K562 (cell line): ENCODE measurements around the gene EBI3. TPM values are rescaled to one million over a fixed set of nuclear protein-coding genes. Genes with fewer than 3 reads are reported as not detected.

Source experiments
- ASH1L ChIP-seq: fragments of 450-650 bp; IDR thresholded peaks from 2 replicates; pipeline ENCODE4 v1.6.1; 2018; ENCODE audit warnings: borderline replicate concordance, mild to moderate bottlenecking, low read depth; ENCODE audit not compliant: partially characterized antibody
- BRF1 ChIP-seq: IDR thresholded peaks from 3 replicates; pipeline ENCODE4 v1.6.1; 2011; ENCODE audit warnings: borderline replicate concordance, mild to moderate bottlenecking; ENCODE audit not compliant: insufficient read length; ENCODE audit errors: extremely low read depth
- E2F3 ChIP-seq: fragments of 250-450 bp; sonication (Bioruptor Pico); IDR thresholded peaks from 2 replicates; pipeline ENCODE4 v1.4.0; 2020; ENCODE audit warnings: mild to moderate bottlenecking
- HNRNPL ChIP-seq: fragments of 200-400 bp; formaldehyde crosslinking; IDR thresholded peaks from 2 replicates; pipeline ENCODE4 v1.6.1; 2017; ENCODE audit warnings: low read depth, mild to moderate bottlenecking, low read length
- KAT2B ChIP-seq: IDR thresholded peaks from one replicate; pipeline ENCODE4 v1.6.1; 2012; ENCODE audit warnings: low read depth, mild to moderate bottlenecking, control low read depth, inconsistent platforms, low read length, moderate library complexity
- KDM2B ChIP-seq: fragments of 250-450 bp; sonication (Bioruptor Pico); IDR thresholded peaks from 2 replicates; pipeline ENCODE4 v1.8.0; 2021; ENCODE audit warnings: mild to moderate bottlenecking, moderate library complexity
- MEF2D ChIP-seq: conservative IDR thresholded peaks from 2 replicates; pipeline ENCODE4 v1.6.1; 2016; ENCODE audit warnings: low read depth, missing genetic modification characterization, missing compliant biosample characterization
- RCOR1 ChIP-seq, 2 experiments: IDR thresholded peaks; 2 replicates each; pipeline ENCODE4 v1.6.1; 2012; ENCODE audit warnings: low read depth in 2 of 2, low read length in 2 of 2, borderline replicate concordance in 1 of 2, improper control_type of control experiment in 1 of 2
- TSC22D4 ChIP-seq: fragments of 450-650 bp; IDR thresholded peaks from 2 replicates; pipeline ENCODE4 v1.6.1; 2016; ENCODE audit warnings: missing genetic modification characterization, missing biosample characterization, control low read depth
- UBTF ChIP-seq, 2 experiments: IDR thresholded peaks; 2 replicates each; pipeline ENCODE4 v1.6.1; 2012; ENCODE audit warnings: improper control_type of control experiment in 2 of 2, low read depth in 2 of 2, low read length in 2 of 2, borderline replicate concordance in 1 of 2
- ZNF232 ChIP-seq: sonication (generic); formaldehyde crosslinking; IDR thresholded peaks from 2 replicates; pipeline ENCODE4 v1.8.0; 2022; ENCODE audit warnings: mild to moderate bottlenecking, missing genetic modification reagents
- ZNF444 ChIP-seq: fragments of 250-450 bp; sonication (Bioruptor Pico); IDR thresholded peaks from 2 replicates; pipeline ENCODE4 v1.4.0; 2020; ENCODE audit warnings: mild to moderate bottlenecking, moderate library complexity
- ZNF717 ChIP-seq: fragments of 250-450 bp; sonication (Bioruptor Pico); IDR thresholded peaks from 2 replicates; pipeline ENCODE4 v1.5.0; 2021
- polyA plus RNA-seq, 8 experiments: library from polyadenylated mRNA; depleted of rRNA in 4 of 8; stranded (reverse) in 5 of 8; unstranded in 3 of 8; fragments of >200 nt; fragmentation: Nextera tagmentation in 2 of 8; fragmentation: Illumina TruSeq in 1 of 8; extraction: Ambion mirVana in 2 of 8; extraction: Trizol in 1 of 8; gene quantifications; 2 replicates each; pipeline versions ENCODE4 v1.2.1 to v1.2.3, GENCODE V29; 2011 to 2014; ENCODE audit warnings: inconsistent platforms in 1 of 8, missing spikeins in 1 of 8
- total RNA-seq, 7 experiments: library from RNA; depleted of rRNA in 6 of 7; stranded (reverse); fragments of >200 nt in 6 of 7; fragmentation: Illumina TruSeq in 2 of 7; extraction: Trizol in 2 of 7; gene quantifications; 2 replicates each; pipeline versions ENCODE4 v1.2.1 to v1.2.3, GENCODE V29; 2011 to 2021; ENCODE audit warnings: low replicate concordance in 1 of 7
- TF ChIP-seq, protein P1 (sequence below): fragments of 450-650 bp; IDR thresholded peaks from 2 replicates; pipeline ENCODE4 v1.7.1; 2018; ENCODE audit warnings: mild to moderate bottlenecking, low read depth; ENCODE audit not compliant: partially characterized antibody
- TF ChIP-seq, protein P2 (sequence below): sonication (generic); formaldehyde crosslinking; IDR thresholded peaks from 2 replicates; pipeline ENCODE4 v1.8.1; 2022; ENCODE audit warnings: missing genetic modification reagents
- TF ChIP-seq, protein P3 (sequence below): fragments of 200-800 bp; sonication (Bioruptor generic); IDR thresholded peaks from 2 replicates; pipeline ENCODE4 v1.6.1; 2017; ENCODE audit warnings: missing genetic modification characterization, missing compliant biosample characterization

Gene EBI3
- total and polyA plus RNA-seq, 9 of the 15 experiments (the other 6 are each of a cell fraction or from before 2014, with no cell fraction given), result 0.08 to 0.35 (median 0.22) TPM; not detected in 6

- no peak for TF ChIP-seq ASH1L
- 0 out of 4 replicates have a peak, but pooled peaks of 1 of the 2 experiments have one; percentile 24 for TF ChIP-seq RCOR1 (IDR thresholded peaks at IDR 0.05; ENCODE audit: borderline replicate concordance in 1 of 2, low read depth in 2 of 2, low read length in 2 of 2)
- TF ChIP-seq KAT2B, result no peak
- TF ChIP-seq, protein P1, sequence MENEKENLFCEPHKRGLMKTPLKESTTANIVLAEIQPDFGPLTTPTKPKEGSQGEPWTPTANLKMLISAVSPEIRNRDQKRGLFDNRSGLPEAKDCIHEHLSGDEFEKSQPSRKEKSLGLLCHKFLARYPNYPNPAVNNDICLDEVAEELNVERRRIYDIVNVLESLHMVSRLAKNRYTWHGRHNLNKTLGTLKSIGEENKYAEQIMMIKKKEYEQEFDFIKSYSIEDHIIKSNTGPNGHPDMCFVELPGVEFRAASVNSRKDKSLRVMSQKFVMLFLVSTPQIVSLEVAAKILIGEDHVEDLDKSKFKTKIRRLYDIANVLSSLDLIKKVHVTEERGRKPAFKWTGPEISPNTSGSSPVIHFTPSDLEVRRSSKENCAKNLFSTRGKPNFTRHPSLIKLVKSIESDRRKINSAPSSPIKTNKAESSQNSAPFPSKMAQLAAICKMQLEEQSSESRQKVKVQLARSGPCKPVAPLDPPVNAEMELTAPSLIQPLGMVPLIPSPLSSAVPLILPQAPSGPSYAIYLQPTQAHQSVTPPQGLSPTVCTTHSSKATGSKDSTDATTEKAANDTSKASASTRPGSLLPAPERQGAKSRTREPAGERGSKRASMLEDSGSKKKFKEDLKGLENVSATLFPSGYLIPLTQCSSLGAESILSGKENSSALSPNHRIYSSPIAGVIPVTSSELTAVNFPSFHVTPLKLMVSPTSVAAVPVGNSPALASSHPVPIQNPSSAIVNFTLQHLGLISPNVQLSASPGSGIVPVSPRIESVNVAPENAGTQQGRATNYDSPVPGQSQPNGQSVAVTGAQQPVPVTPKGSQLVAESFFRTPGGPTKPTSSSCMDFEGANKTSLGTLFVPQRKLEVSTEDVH, result no peak
- no peak for TF ChIP-seq MEF2D
- TF ChIP-seq TSC22D4, result no peak
- no peak for TF ChIP-seq KDM2B
- TF ChIP-seq, protein P2, sequence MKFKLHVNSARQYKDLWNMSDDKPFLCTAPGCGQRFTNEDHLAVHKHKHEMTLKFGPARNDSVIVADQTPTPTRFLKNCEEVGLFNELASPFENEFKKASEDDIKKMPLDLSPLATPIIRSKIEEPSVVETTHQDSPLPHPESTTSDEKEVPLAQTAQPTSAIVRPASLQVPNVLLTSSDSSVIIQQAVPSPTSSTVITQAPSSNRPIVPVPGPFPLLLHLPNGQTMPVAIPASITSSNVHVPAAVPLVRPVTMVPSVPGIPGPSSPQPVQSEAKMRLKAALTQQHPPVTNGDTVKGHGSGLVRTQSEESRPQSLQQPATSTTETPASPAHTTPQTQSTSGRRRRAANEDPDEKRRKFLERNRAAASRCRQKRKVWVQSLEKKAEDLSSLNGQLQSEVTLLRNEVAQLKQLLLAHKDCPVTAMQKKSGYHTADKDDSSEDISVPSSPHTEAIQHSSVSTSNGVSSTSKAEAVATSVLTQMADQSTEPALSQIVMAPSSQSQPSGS (CRISPR knock-in tag), result no peak
- TF ChIP-seq ZNF444 (CRISPR knock-in tag), result no peak
- TF ChIP-seq HNRNPL, result no peak
- TF ChIP-seq E2F3, result no peak
- TF ChIP-seq BRF1, result no peak
- no peak for TF ChIP-seq UBTF (IDR thresholded peaks at IDR 0.05; ENCODE audit: borderline replicate concordance in 1 of 2, low read depth in 2 of 2, low read length in 2 of 2)
- TF ChIP-seq ZNF232 (CRISPR knock-in tag), result no peak
- TF ChIP-seq, protein P3, sequence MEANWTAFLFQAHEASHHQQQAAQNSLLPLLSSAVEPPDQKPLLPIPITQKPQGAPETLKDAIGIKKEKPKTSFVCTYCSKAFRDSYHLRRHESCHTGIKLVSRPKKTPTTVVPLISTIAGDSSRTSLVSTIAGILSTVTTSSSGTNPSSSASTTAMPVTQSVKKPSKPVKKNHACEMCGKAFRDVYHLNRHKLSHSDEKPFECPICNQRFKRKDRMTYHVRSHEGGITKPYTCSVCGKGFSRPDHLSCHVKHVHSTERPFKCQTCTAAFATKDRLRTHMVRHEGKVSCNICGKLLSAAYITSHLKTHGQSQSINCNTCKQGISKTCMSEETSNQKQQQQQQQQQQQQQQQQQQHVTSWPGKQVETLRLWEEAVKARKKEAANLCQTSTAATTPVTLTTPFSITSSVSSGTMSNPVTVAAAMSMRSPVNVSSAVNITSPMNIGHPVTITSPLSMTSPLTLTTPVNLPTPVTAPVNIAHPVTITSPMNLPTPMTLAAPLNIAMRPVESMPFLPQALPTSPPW (CRISPR knock-in tag), result peak; percentile 42
- TF ChIP-seq ZNF717 (CRISPR knock-in tag), result no peak
Measured at GRCh38 chr19:4267101-4267900, 38.0 kb downstream of the EBI3 start (continued).
